ENCODE measurements around the gene MAOA. TPM values are rescaled to one million over a fixed set of nuclear protein-coding genes. Genes with fewer than 3 reads are reported as not detected.
"Not testable (repeated sequence)": the region's sequence is repeated elsewhere in the genome, so short reads cannot be mapped to it uniquely, and the experiment has no call there.

Gene MAOA
- total RNA-seq, 4 donors from 2014 or later: 299 to 636 (median 361) TPM

GRCh38 chrX:43718081-43718480 lies 62.0 kb downstream of the MAOA start:
- H3K27ac ChIP-seq (replicated peaks in 1 of 4): no peak overlapping the region
- no peaks in the 10 kb centered on the region for H3K4me1 ChIP-seq
- DNase-seq (ENCODE audit: extremely low spot score): no peak
- H3K9me3 ChIP-seq: peaks cover 0 to 29% (median 1%) of the 10 kb centered on the region in 4 donors
- H3K4me3 ChIP-seq: no peak overlapping the region
- 93% methylated on average over 1 of the region's 1 CpG for WGBS
- no peaks in the 10 kb centered on the region for H3K27me3 ChIP-seq
- H3K36me3 ChIP-seq: peaks cover 0 to 26% (median 11%) of the 10 kb centered on the region in 4 donors
- no peak for TF ChIP-seq POLR2AphosphoS5 (IDR thresholded peaks at IDR 0.05)
- no peak for TF ChIP-seq EP300 (IDR thresholded peaks at IDR 0.05)
- TF ChIP-seq POLR2A (IDR thresholded peaks at IDR 0.05; ENCODE audit: low read depth): no peak
- TF ChIP-seq CTCF (IDR thresholded peaks at IDR 0.05): no peak
- intact Hi-C loops (cut with DNase I): no loop called here

- TF ChIP-seq EP300 (IDR thresholded peaks at IDR 0.05) (no peak), POLR2A (IDR thresholded peaks at IDR 0.05; ENCODE audit: low read depth) (no peak), POLR2AphosphoS5 (IDR thresholded peaks at IDR 0.05) (peak in 1 of 2 donors; percentile 10), CTCF (IDR thresholded peaks at IDR 0.05) (no peak)
- peaks cover 0 to 23% (median 9%) of the 10 kb centered on the region in 4 donors for H3K36me3 ChIP-seq
- no peaks in the 10 kb centered on the region for H3K4me1 ChIP-seq
- peaks cover 0 to 34% (median 1%) of the 10 kb centered on the region in 4 donors for H3K9me3 ChIP-seq
- DNase-seq (ENCODE audit: extremely low spot score): no peak
- intact Hi-C loops (cut with DNase I): no loop called here
- H3K27ac ChIP-seq (replicated peaks in 1 of 4): no peak overlapping the region
- H3K4me3 ChIP-seq: no peak overlapping the region
- no peaks in the 10 kb centered on the region for H3K27me3 ChIP-seq
- 77% methylated on average over 6 of the region's 6 CpGs for WGBS
Observed at GRCh38 chrX:43718546-43718945, 62.4 kb downstream of the MAOA start.

GRCh38 chrX:43718956-43719355 lies 62.9 kb downstream of the MAOA start:
- Histone ChIP-seq H3K36me3 (peaks cover 0 to 23% (median 9%) of the 10 kb centered on the region in 4 donors), H3K4me1 (no peaks in the 10 kb centered on the region), H3K9me3 (peaks cover 0 to 37% (median 1%) of the 10 kb centered on the region in 4 donors), H3K4me3 (no peak overlapping the region), H3K27me3 (no peaks in the 10 kb centered on the region), H3K27ac (replicated peaks in 1 of 4) (no peak overlapping the region)
- intact Hi-C loops (cut with DNase I): no loop called here
- no peak for TF ChIP-seq CTCF (IDR thresholded peaks at IDR 0.05)
- no peak for TF ChIP-seq POLR2A (IDR thresholded peaks at IDR 0.05; ENCODE audit: low read depth)
- TF ChIP-seq POLR2AphosphoS5 (IDR thresholded peaks at IDR 0.05): no peak
- no peak for TF ChIP-seq EP300 (IDR thresholded peaks at IDR 0.05)
- no peak for DNase-seq (ENCODE audit: extremely low spot score)
- 74% methylated on average over 1 of the region's 1 CpG for WGBS

- peaks cover 0 to 23% (median 8%) of the 10 kb centered on the region in 4 donors for H3K36me3 ChIP-seq
- intact Hi-C loops (cut with DNase I): no loop called here
- no peak for DNase-seq (ENCODE audit: extremely low spot score)
- no peaks in the 10 kb centered on the region for H3K27me3 ChIP-seq
- H3K4me1 ChIP-seq: no peaks in the 10 kb centered on the region
- peaks cover 0 to 37% (median 1%) of the 10 kb centered on the region in 4 donors for H3K9me3 ChIP-seq
- no peak overlapping the region for H3K27ac ChIP-seq (replicated peaks in 1 of 4)
- TF ChIP-seq POLR2AphosphoS5 (IDR thresholded peaks at IDR 0.05): no peak
- TF ChIP-seq EP300 (IDR thresholded peaks at IDR 0.05): no peak
- no peak for TF ChIP-seq CTCF (IDR thresholded peaks at IDR 0.05)
- no peak for TF ChIP-seq POLR2A (IDR thresholded peaks at IDR 0.05; ENCODE audit: low read depth)
- 55% methylated on average over 3 of the region's 3 CpGs for WGBS
- no peak overlapping the region for H3K4me3 ChIP-seq
Observed at GRCh38 chrX:43720082-43720481, 64.0 kb downstream of the MAOA start.

GRCh38 chrX:43720961-43721360 lies 64.9 kb downstream of the MAOA start:
- peak in 1 of 2 donors; percentile 4 for TF ChIP-seq POLR2AphosphoS5 (IDR thresholded peaks at IDR 0.05)
- no peak for TF ChIP-seq POLR2A (IDR thresholded peaks at IDR 0.05; ENCODE audit: low read depth)
- Histone ChIP-seq H3K4me1 (no peaks in the 10 kb centered on the region), H3K27ac (replicated peaks in 1 of 4) (no peak overlapping the region), H3K27me3 (no peaks in the 10 kb centered on the region), H3K9me3 (peaks cover 0 to 37% (median 1%) of the 10 kb centered on the region in 4 donors), H3K36me3 (peaks cover 0 to 23% (median 8%) of the 10 kb centered on the region in 4 donors), H3K4me3 (no peak overlapping the region)
- DNase-seq (ENCODE audit: extremely low spot score): no peak
- intact Hi-C loops (cut with DNase I): no loop called here
- WGBS: 56% methylated on average over 1 of the region's 1 CpG

- DNase-seq (ENCODE audit: extremely low spot score); intact Hi-C loops (cut with DNase I): not testable (repeated sequence)
- 83% methylated on average over 5 of the region's 5 CpGs for WGBS
Observed at GRCh38 chrX:43725227-43725626, 69.1 kb downstream of the MAOA start.

GRCh38 chrX:43727254-43727653 lies 71.2 kb downstream of the MAOA start:
- DNase-seq (ENCODE audit: extremely low spot score); intact Hi-C loops (cut with DNase I); H3K4me1 ChIP-seq; H3K4me3 ChIP-seq; H3K27me3 ChIP-seq; H3K27ac ChIP-seq (replicated peaks in 1 of 4): not testable (repeated sequence)
- H3K9me3 ChIP-seq: peaks cover 0 to 16% (median 1%) of the 10 kb centered on the region in 4 donors
- H3K36me3 ChIP-seq: peaks cover 14 to 29% (median 19%) of the 10 kb centered on the region in 4 donors
- 82% methylated on average over 6 of the region's 6 CpGs for WGBS

More at GRCh38 chrX:43725227-43725626, 69.1 kb downstream of the MAOA start:
- H3K27me3 ChIP-seq; H3K4me1 ChIP-seq; H3K4me3 ChIP-seq; H3K27ac ChIP-seq (replicated peaks in 1 of 4): not testable (repeated sequence)
- peaks cover 0 to 30% (median 3%) of the 10 kb centered on the region in 4 donors for H3K36me3 ChIP-seq
- peaks cover 0 to 33% (median 1%) of the 10 kb centered on the region in 4 donors for H3K9me3 ChIP-seq

Measured in esophagus muscularis mucosa (tissue), 4 donors.